Measurements from ENCODE around the gene NET1. TPM values are rescaled to one million over a fixed set of nuclear protein-coding genes. Genes with fewer than 3 reads are reported as not detected.

Gene NET1
- total RNA-seq, 2 experiments from 2014 or later, result 20.3 to 22.7 TPM

- ATAC-seq (ENCODE audit: low read depth), result no peak
- POLR2A ChIA-PET, result interaction anchor here (0.6 to 1.2 kb wide), 2 partner anchors 181 to 428 kb away, joined by 3 to 5 read pairs; no protein-coding TSS in a partner anchor
- Mint-ChIP-seq H3K4me1 (peaks cover 25% of the 10 kb centered on the region), H3K36me3 (peaks cover 9% of the 10 kb centered on the region), H3K4me3 (no peak overlapping the region), H3K9me3 (no peaks in the 10 kb centered on the region), H3K27ac (no peak overlapping the region), H3K27me3 (no peaks in the 10 kb centered on the region)
- DNase-seq, result no peak
Observed at GRCh38 chr10:5442065-5442989, 30.0 kb downstream of the NET1 start.

DNA sequence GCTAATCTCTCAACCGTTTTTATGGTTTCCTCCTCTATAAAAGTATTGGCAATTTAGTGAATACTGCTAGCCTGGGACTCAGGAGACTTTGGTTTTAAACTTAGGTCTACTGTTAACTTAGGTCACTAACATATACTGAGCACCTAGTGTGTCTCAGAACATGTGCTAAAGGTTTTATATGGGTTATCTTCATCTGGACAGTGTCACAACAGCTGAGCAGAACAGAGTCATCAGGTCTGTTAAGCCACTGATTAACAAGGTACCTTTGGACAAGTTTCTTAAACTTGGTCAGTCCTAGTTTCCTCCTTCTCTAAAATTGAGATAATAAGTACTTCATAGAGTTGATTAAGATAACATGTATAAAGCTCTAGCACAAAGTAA, 30.6 kb downstream of the NET1 start:
- Mint-ChIP-seq H3K9me3 (no peaks in the 10 kb centered on the region), H3K27ac (no peak overlapping the region), H3K36me3 (peaks cover 9% of the 10 kb centered on the region), H3K27me3 (no peaks in the 10 kb centered on the region), H3K4me3 (no peak overlapping the region), H3K4me1 (peaks cover 29% of the 10 kb centered on the region)
- POLR2A ChIA-PET, result no interaction called here
- no peak for DNase-seq
- ATAC-seq (ENCODE audit: low read depth), result no peak

GRCh38 chr10:5443429-5443828, 31.1 kb downstream of the NET1 start:
- POLR2A ChIA-PET, result interaction anchor here (1.3 kb wide), 1 partner anchor 180 kb away, joined by 3 read pairs; no protein-coding TSS in a partner anchor
- H3K27me3 Mint-ChIP-seq, result no peaks in the 10 kb centered on the region
- DNase-seq (no peak), ATAC-seq (ENCODE audit: low read depth) (no peak)
- peaks cover 7% of the 10 kb centered on the region for H3K36me3 Mint-ChIP-seq
- H3K4me3 Mint-ChIP-seq, result no peak overlapping the region
- H3K27ac Mint-ChIP-seq, result no peak overlapping the region
- no peaks in the 10 kb centered on the region for H3K9me3 Mint-ChIP-seq
- H3K4me1 Mint-ChIP-seq, result peaks cover 33% of the 10 kb centered on the region

DNA sequence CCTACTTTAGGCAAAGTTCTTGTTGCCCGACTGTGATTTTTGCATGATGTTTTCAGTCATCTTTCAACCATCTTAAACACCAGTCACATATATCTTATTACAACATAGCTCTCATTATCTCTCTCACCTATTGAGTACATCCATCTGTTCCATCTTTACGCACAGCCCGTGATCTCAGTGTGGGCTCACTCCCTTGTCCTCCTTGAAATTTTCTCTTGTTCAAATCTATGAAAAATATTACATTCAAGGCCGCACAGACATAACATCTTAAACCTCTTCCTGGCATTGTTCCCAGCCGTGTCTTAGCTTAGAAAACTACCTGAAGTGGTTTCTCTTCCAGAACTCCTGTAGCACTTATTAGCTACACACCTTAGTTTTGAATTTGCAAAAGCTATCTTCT, 32.6 kb downstream of the NET1 start:
- no peak for DNase-seq
- POLR2A ChIA-PET, result no interaction called here
- no peaks in the 10 kb centered on the region for H3K9me3 Mint-ChIP-seq
- peaks cover 41% of the 10 kb centered on the region for H3K4me1 Mint-ChIP-seq
- H3K36me3 Mint-ChIP-seq, result peaks cover 12% of the 10 kb centered on the region
- no peak overlapping the region for H3K27ac Mint-ChIP-seq
- ATAC-seq (ENCODE audit: low read depth), result no peak
- H3K27me3 Mint-ChIP-seq, result no peaks in the 10 kb centered on the region
- H3K4me3 Mint-ChIP-seq, result no peak overlapping the region

- H3K4me3 Mint-ChIP-seq, result peak overlapping the region; percentile 86
- ATAC-seq (ENCODE audit: low read depth) (peak; percentile 59), DNase-seq (peak; percentile 81)
- H3K27me3 Mint-ChIP-seq, result no peaks in the 10 kb centered on the region
- H3K27ac Mint-ChIP-seq, result peak overlapping the region; percentile 80
- peaks cover 45% of the 10 kb centered on the region for H3K4me1 Mint-ChIP-seq
- no peaks in the 10 kb centered on the region for H3K9me3 Mint-ChIP-seq
- POLR2A ChIA-PET, result interaction anchor here (1.3 to 1.4 kb wide), 2 partner anchors 105 to 182 kb away, joined by 4 to 5 read pairs; no protein-coding TSS in a partner anchor
- H3K36me3 Mint-ChIP-seq, result peaks cover 12% of the 10 kb centered on the region
Observed at GRCh38 chr10:5446390-5446926, 34.1 kb downstream of the NET1 start.

- peaks cover 12% of the 10 kb centered on the region for H3K36me3 Mint-ChIP-seq
- no peaks in the 10 kb centered on the region for H3K9me3 Mint-ChIP-seq
- ATAC-seq (ENCODE audit: low read depth), result no peak
- peaks cover 45% of the 10 kb centered on the region for H3K4me1 Mint-ChIP-seq
- peak overlapping the region; percentile 14 for H3K27ac Mint-ChIP-seq
- no peaks in the 10 kb centered on the region for H3K27me3 Mint-ChIP-seq
- POLR2A ChIA-PET, result interaction anchor here (1.2 to 1.4 kb wide), 4 partner anchors 102 to 182 kb away, joined by 4 to 6 read pairs (median 4); no protein-coding TSS in a partner anchor
- H3K4me3 Mint-ChIP-seq, result peak overlapping the region; percentile 86
- no peak for DNase-seq
Observed at GRCh38 chr10:5447056-5447455, 34.7 kb downstream of the NET1 start.

- DNase-seq, result no peak
- H3K4me1 Mint-ChIP-seq, result peaks cover 41% of the 10 kb centered on the region
- H3K27me3 Mint-ChIP-seq, result no peaks in the 10 kb centered on the region
- POLR2A ChIA-PET, result interaction anchor here (1.2 to 1.4 kb wide), 3 partner anchors 101 to 181 kb away, joined by 4 to 6 read pairs (median 4); no protein-coding TSS in a partner anchor
- peaks cover 15% of the 10 kb centered on the region for H3K36me3 Mint-ChIP-seq
- peak; percentile 89 for ATAC-seq (ENCODE audit: low read depth)
- H3K4me3 Mint-ChIP-seq, result peak overlapping the region; percentile 86
- H3K9me3 Mint-ChIP-seq, result no peaks in the 10 kb centered on the region
- peak overlapping the region; percentile 74 for H3K27ac Mint-ChIP-seq
Observed at GRCh38 chr10:5447611-5448071, 35.3 kb downstream of the NET1 start.

DNA sequence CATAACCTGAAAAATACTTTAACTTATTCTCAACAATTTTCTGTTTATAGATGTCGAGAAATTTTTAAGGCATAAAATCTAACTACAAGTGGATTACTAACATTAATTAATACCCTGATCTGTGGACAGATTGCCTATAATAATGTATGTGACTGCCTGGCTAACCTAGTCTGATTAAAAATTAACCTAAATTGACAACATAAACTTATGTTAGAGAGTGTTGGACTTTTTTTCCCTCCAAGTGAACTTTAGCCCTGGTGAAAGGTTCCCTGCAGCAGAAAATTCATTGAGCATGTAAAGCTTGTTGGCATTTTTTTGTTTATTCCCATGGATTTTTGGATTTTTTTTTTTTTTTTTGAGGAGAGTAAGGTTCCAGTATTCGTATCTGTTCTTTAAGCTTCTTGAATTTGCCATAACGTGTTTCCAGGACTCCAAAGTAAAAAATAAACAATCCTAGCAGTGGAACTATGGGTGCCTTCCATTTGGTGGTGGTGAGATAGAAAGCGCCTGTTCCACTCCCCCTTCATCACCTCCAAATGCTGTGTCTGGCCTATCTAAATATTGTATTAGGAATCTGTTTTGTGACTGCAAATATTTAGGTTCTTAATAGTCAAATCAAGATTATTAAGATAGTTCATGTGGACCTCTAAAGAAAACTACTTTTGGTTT, 36.1 kb downstream of the NET1 start:
- Mint-ChIP-seq H3K27ac (no peak overlapping the region), H3K9me3 (no peaks in the 10 kb centered on the region), H3K36me3 (peaks cover 18% of the 10 kb centered on the region), H3K4me3 (peak overlapping the region; percentile 18), H3K4me1 (peaks cover 37% of the 10 kb centered on the region), H3K27me3 (no peaks in the 10 kb centered on the region)
- DNase-seq, result no peak
- ATAC-seq (ENCODE audit: low read depth), result no peak
- POLR2A ChIA-PET, result interaction anchor here (0.6 to 1.4 kb wide), 4 partner anchors 13 to 442 kb away, joined by 3 to 6 read pairs (median 4); partner anchors contain the start of gene FBH1

- no peak overlapping the region for H3K27ac Mint-ChIP-seq
- no peaks in the 10 kb centered on the region for H3K27me3 Mint-ChIP-seq
- no peak overlapping the region for H3K4me3 Mint-ChIP-seq
- peaks cover 25% of the 10 kb centered on the region for H3K36me3 Mint-ChIP-seq
- DNase-seq (no peak), ATAC-seq (ENCODE audit: low read depth) (no peak)
- POLR2A ChIA-PET, result interaction anchor here (0.6 kb wide), 1 partner anchor 441 kb away, joined by 3 read pairs; the partner anchor contains the start of gene FBH1
- H3K9me3 Mint-ChIP-seq, result no peaks in the 10 kb centered on the region
- peaks cover 31% of the 10 kb centered on the region for H3K4me1 Mint-ChIP-seq
Observed at GRCh38 chr10:5449227-5449626, 36.9 kb downstream of the NET1 start.

DNA sequence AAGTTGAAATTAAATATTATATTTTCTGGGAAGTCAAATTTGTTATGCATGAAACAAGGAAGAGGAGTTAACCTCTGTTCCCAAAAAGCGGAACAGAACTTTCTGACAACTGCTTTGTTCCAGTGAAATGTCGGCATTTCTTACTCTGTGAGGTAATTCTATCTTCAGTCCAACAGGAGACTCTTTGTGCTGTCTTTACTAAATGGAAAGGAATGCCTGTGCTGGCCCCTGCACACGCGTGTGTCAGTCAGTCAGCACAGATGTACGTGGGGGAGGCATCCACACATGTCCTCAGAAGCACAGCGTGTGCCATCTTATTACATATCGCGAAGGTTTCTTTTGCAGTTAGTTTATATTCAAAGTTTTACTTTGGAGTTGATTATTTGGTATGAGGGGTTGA, 37.5 kb downstream of the NET1 start:
- Mint-ChIP-seq H3K27ac (no peak overlapping the region), H3K4me1 (peaks cover 31% of the 10 kb centered on the region), H3K4me3 (no peak overlapping the region), H3K9me3 (no peaks in the 10 kb centered on the region), H3K36me3 (peaks cover 21% of the 10 kb centered on the region), H3K27me3 (no peaks in the 10 kb centered on the region)
- ATAC-seq (ENCODE audit: low read depth) (no peak), DNase-seq (no peak)
- POLR2A ChIA-PET, result no interaction called here

DNA sequence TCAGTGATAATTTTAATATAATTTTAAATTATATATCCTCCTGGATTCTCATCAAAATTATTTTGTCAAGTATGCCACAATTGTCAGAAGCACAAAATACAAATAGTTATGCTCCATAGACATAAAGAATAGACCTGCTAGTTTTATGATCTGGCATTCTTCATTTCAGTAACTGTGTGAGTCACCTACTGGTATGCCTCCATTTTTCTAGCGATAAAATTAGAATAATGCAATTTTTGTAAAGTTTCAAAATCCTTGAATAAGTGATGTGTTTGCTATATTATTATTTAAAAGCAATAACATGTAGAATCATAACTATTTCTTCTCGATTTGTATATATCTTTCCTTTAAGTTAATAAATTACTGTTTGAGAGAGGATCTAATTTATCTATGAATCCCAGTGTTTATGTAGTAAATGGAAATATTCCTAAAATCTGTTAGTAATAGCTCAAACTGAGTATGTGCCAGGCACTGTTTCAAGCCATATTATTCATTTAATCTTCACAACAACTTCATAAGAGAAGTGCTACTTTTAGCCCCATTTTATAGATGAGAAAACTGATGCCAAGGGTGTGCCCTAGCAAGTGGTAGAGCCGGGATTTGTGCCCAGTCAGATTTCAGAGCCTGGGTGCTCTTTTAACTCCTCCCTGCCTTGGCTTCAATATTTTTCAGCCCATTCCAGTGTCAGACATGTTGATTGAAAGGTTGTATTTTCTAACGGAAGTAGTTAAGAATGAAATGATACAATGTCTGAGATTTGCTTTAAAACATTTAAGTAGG, 38.4 kb downstream of the NET1 start:
- H3K27ac Mint-ChIP-seq, result no peak overlapping the region
- POLR2A ChIA-PET, result no interaction called here
- peaks cover 19% of the 10 kb centered on the region for H3K36me3 Mint-ChIP-seq
- DNase-seq (no peak), ATAC-seq (ENCODE audit: low read depth) (no peak)
- H3K4me1 Mint-ChIP-seq, result peaks cover 31% of the 10 kb centered on the region
- no peaks in the 10 kb centered on the region for H3K27me3 Mint-ChIP-seq
- H3K4me3 Mint-ChIP-seq, result no peak overlapping the region
- H3K9me3 Mint-ChIP-seq, result no peaks in the 10 kb centered on the region

DNA sequence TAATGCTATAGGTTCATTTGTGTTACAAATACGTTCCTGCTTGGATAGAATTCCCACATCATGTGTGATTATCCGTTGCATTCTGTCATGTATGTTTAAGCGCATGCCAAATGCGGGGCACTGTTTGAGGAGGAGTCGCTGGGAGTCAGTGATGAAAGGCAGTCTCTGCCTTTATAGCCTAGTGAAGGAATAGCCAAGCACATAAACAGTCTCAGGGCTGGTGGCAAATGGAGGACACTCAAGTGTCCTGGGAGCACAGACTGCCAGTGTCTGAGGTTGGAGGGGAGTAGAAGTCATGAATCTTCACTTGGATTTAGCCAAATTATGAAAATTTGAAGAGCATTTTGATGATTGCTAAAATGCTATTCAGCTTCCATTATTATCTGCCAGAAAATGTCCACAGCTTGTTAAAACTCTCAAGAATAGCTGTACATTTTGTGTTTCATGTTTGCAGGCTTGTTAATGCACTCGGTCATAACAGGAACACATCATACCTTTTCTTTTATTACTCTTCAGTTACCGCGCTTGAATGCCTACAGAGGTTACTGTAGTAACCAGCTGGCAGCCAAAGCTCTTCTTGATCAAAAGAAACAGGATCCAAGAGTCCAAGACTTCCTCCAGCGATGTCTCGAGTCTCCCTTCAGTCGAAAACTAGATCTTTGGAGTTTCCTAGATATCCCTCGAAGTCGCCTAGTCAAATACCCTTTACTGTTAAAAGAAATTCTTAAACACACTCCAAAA, 41.6 kb downstream of the NET1 start:
- H3K4me1 Mint-ChIP-seq, result peaks cover 15% of the 10 kb centered on the region
- no peak overlapping the region for H3K27ac Mint-ChIP-seq
- H3K36me3 Mint-ChIP-seq, result peaks cover 37% of the 10 kb centered on the region
- ATAC-seq (ENCODE audit: low read depth) (no peak), DNase-seq (no peak)
- no peaks in the 10 kb centered on the region for H3K9me3 Mint-ChIP-seq
- H3K27me3 Mint-ChIP-seq, result no peaks in the 10 kb centered on the region
- POLR2A ChIA-PET, result no interaction called here
- no peak overlapping the region for H3K4me3 Mint-ChIP-seq
